GM12801 (cell line): ENCODE measurements around the gene KLHL26.

Experiments
- CTCF ChIP-seq: IDR thresholded peaks from one replicate; pipeline ENCODE4 v1.5.1; 2011; ENCODE audit warnings: control low read depth; ENCODE audit not compliant: insufficient read length; ENCODE audit errors: extremely low read depth

KLHL26 gene

GRCh38 chr19:18599485-18599884 is 37.3 kb upstream of the KLHL26 start:
- no peak for TF ChIP-seq CTCF

DNA sequence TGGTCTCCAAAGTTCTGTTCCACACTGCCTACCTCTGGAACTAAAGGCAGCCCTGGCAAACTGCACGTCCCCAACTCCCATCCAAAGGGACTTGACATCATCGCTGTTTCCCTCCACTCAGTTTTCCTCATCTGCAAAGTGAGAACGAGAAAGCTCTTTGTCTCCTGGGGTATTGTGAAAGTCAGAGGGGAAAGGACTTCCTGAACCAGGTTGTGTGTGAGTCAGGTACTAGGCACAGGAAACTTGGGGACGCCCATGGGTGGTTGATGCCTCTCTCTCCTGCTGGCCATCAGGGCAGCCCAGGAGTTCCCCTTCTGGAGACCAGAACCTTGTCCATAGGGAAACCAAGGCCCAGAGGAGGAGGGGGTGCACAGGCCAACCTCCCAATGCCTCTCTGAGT is 35.0 kb upstream of the KLHL26 start:
- TF ChIP-seq CTCF: no peak

DNA sequence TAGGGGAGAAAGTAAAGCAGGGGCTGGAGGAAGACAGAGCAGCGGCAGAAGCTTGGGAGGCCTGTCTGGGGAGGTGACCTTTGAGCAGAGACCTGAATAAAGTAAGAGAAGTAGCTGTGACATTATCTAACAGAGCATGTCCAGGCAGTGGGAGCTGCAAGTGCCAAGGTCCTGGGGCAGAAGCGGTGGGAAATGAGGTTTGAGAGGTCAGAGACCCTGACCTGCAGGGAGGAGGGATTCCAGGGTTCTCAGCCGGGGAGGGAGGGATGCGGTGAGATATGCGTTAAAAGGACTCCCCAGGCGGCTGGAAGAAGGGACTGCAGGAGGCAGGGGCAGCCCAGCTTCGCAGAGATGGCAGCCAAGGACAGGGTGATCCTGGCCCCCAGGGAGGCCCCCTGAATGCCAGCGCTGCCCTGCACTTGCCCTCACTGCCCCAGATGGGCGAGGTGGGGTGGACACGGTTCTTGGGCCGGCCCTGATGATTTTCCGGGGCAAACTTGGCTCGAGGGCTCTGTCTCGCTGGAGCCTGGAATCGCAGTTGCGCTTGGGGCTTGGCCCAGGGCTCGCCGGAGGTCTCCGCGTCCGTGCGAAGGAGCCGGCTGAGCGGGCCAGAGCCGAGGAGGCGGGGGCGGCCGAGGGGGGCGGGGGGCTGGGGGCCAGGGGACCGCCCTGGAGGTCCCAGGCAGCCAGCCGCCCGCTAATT is 33.4 kb upstream of the KLHL26 start:
- no peak for TF ChIP-seq CTCF

DNA sequence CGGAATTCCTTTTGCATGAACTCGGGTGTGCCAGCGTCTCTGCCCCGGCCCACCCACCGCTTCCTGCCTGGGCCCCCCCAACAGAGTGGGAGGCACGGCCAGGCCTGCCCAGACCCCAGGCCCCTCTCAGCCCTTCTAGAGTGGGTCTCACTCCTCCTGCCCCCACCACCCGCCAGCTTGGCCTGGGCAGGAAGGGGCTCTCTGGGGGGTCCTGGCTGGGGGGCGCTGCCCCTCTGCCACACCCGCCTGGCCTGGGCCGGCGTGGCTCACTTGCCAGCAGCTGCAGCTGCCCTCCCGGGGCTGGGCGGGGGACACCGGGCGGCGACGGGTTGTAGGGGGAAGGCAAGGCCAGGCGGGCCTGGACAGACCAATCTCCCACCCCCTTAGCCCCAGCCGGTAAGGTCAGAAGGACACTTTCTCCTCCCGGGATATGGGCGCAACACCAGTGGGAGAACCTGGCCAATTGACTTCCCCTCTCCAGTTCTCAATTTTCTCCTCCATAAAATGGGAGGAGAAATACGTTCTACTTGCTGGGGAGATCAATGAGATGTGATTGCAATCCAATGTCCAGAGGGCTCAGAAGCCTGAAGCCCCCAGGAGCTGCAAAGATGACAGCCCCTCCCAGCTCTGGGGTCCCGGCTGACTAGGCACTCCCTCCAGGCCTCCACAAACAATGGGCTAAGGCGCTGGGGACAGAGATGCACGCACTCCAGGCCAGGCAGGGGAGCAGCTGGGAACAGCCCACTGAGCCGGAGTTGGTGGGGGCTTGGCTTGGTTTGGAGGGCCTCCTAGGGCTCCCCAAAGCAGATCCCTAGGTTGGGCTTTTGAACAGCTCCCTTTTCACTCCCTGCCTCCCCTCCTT is 32.6 kb upstream of the KLHL26 start:
- TF ChIP-seq CTCF: no peak

DNA sequence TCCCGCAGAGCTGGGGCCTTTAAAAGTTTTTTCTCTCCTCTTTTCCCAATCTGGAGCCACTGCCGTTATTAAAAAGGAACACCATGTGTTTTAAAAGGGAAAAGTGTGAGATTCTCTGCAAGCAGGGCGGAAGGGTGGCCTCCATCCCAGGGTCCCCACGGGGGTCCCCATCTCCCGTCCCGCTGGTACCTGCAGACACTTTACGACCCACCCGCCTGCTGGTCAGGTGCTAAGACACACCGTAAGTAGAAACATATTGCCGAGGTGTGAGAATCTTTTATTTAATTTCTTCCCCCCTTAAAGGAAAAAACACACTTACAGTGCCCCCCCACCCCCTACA is 32.0 kb upstream of the KLHL26 start:
- TF ChIP-seq CTCF: no peak

DNA sequence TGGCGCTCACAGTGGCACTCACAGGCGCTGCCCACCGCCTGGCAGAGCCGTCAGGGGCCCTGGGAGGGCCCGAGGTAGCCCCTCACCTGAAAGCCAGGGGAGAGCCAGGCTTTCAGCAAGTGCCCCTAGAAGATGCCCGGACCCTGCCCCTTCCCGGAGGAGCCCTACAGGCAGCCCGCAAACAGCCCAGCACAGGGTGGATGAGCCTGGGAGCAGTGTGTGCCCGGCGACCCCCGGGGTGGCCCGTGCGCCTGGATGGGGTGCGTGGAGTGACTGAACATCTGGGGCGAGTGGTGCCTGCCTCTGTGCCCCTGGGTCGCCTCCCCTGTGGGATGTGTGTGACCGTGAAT is 31.7 kb upstream of the KLHL26 start:
- TF ChIP-seq CTCF: no peak

- TF ChIP-seq CTCF: no peak
Observed at GRCh38 chr19:18605546-18606280, 31.1 kb upstream of the KLHL26 start.
